ENCODE results near the gene PLXNA4.

Gene PLXNA4

DNA sequence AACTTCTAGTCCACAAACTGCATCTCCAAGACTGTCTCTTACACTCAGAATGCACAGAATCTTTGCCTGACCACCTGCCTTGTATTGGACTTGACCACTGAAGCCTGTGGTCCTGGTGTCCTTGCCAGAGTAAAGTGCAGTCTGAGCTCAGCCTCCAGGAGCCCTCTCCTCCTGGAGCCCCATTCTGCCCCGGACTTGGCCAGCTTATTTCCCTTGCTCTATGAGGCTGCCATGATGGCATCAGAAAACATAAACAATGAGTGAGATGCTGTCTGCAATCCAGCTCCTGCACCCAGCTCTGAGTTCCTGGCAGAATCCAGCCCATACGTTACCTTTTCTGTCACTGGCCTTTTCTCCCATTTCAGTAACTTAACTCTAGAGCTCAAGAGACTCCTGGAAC lies 494.6 kb downstream of the PLXNA4 start:
- 98% methylated on average over 2 of the region's 2 CpGs for WGBS
- no peaks in the 10 kb centered on the region for H3K9me3 ChIP-seq (ENCODE audit: control insufficient read depth, low read length)
- DNase-seq = no peak

GRCh38 chr7:132080967-132081668 lies 495.2 kb downstream of the PLXNA4 start:
- Histone ChIP-seq H3K14ac (ENCODE audit: low read length in 2 of 2) (no peak overlapping the region), H3K4me1 (ENCODE audit: control insufficient read depth, insufficient read depth, low read depth, low read length) (peaks cover 3% of the 10 kb centered on the region), H3K9me3 (ENCODE audit: control insufficient read depth, low read length) (no peaks in the 10 kb centered on the region), H3K23ac (ENCODE audit: low read length in 2 of 2) (no peak overlapping the region), H2BK120ac (ENCODE audit: low read depth, low read length) (no peak overlapping the region), H3K36me3 (ENCODE audit: control insufficient read depth in 1 of 2, insufficient read depth in 2 of 2, low read depth in 1 of 2, low read length in 2 of 2) (no peaks in the 10 kb centered on the region), H2AFZ (ENCODE audit: low read depth, low read length) (no peak overlapping the region), H3K4ac (ENCODE audit: low read depth in 1 of 2, low read length in 2 of 2) (no peak overlapping the region), H2BK5ac (ENCODE audit: low read depth, low read length, poor library complexity, severe bottlenecking) (no peak overlapping the region), H3K79me1 (replicated peaks; ENCODE audit: low read length, poor library complexity, severe bottlenecking) (no peaks in the 10 kb centered on the region), H3K9ac (ENCODE audit: low read length) (peak overlapping the region; percentile 22), H2BK12ac (ENCODE audit: low read length in 2 of 2) (no peak overlapping the region), H3K18ac (ENCODE audit: low read depth in 1 of 2, low read length in 2 of 2) (no peak overlapping the region), H3K4me3 (ENCODE audit: insufficient read depth in 1 of 2, low read depth in 1 of 2, low read length in 2 of 2) (peak overlapping the region in 1 of 2 experiments; percentile 32), H3K4me2 (ENCODE audit: low read length, poor library complexity, severe bottlenecking) (no peak overlapping the region), H4K8ac (ENCODE audit: low read length) (no peak overlapping the region), H2AK5ac (ENCODE audit: low read length, severe bottlenecking) (no peak overlapping the region), H2BK15ac (ENCODE audit: low read depth, poor library complexity, severe bottlenecking) (no peak overlapping the region), H3K27ac (ENCODE audit: low read length, poor library complexity, severe bottlenecking) (no peak overlapping the region), H3K27me3 (ENCODE audit: control insufficient read depth in 1 of 2, insufficient read depth in 1 of 2, low read length in 2 of 2) (peaks cover 4 to 12% of the 10 kb centered on the region in 2 experiments), H4K91ac (ENCODE audit: low read length) (no peak overlapping the region)
- WGBS = 94% methylated on average over 2 of the region's 6 CpGs
- DNase-seq = no peak

More for the DNA sequence above, 494.6 kb downstream of the PLXNA4 start:
- no peak overlapping the region for H3K4me3 ChIP-seq (ENCODE audit: insufficient read depth in 1 of 2, low read depth in 1 of 2, low read length in 2 of 2)
- no peak overlapping the region for H3K4ac ChIP-seq (ENCODE audit: low read depth in 1 of 2, low read length in 2 of 2)
- no peak overlapping the region for H2BK120ac ChIP-seq (ENCODE audit: low read depth, low read length)
- no peak overlapping the region for H2BK5ac ChIP-seq (ENCODE audit: low read depth, low read length, poor library complexity, severe bottlenecking)
- no peak overlapping the region for H3K4me2 ChIP-seq (ENCODE audit: low read length, poor library complexity, severe bottlenecking)
- no peak overlapping the region for H2BK12ac ChIP-seq (ENCODE audit: low read length in 2 of 2)
- no peaks in the 10 kb centered on the region for H3K36me3 ChIP-seq (ENCODE audit: control insufficient read depth in 1 of 2, insufficient read depth in 2 of 2, low read depth in 1 of 2, low read length in 2 of 2)
- no peak overlapping the region for H3K23ac ChIP-seq (ENCODE audit: low read length in 2 of 2)
- no peaks in the 10 kb centered on the region for H3K79me1 ChIP-seq (replicated peaks; ENCODE audit: low read length, poor library complexity, severe bottlenecking)
- no peaks in the 10 kb centered on the region for H3K4me1 ChIP-seq (ENCODE audit: control insufficient read depth, insufficient read depth, low read depth, low read length)
- H2AK5ac ChIP-seq (ENCODE audit: low read length, severe bottlenecking) = no peak overlapping the region
- no peak overlapping the region for H4K8ac ChIP-seq (ENCODE audit: low read length)
- no peak overlapping the region for H2AFZ ChIP-seq (ENCODE audit: low read depth, low read length)
- H3K18ac ChIP-seq (ENCODE audit: low read depth in 1 of 2, low read length in 2 of 2) = no peak overlapping the region
- H3K9ac ChIP-seq (ENCODE audit: low read length) = peak overlapping the region; percentile 22
- no peak overlapping the region for H4K91ac ChIP-seq (ENCODE audit: low read length)
- no peak overlapping the region for H2BK15ac ChIP-seq (ENCODE audit: low read depth, poor library complexity, severe bottlenecking)
- peaks cover 7 to 8% of the 10 kb centered on the region in 2 experiments for H3K27me3 ChIP-seq (ENCODE audit: control insufficient read depth in 1 of 2, insufficient read depth in 1 of 2, low read length in 2 of 2)
- H3K14ac ChIP-seq (ENCODE audit: low read length in 2 of 2) = no peak overlapping the region
- no peak overlapping the region for H3K27ac ChIP-seq (ENCODE audit: low read length, poor library complexity, severe bottlenecking)

- no peak for DNase-seq
- Histone ChIP-seq H3K4me1 (ENCODE audit: control insufficient read depth, insufficient read depth, low read depth, low read length) (peaks cover 3% of the 10 kb centered on the region), H3K79me1 (replicated peaks; ENCODE audit: low read length, poor library complexity, severe bottlenecking) (no peaks in the 10 kb centered on the region), H3K9ac (ENCODE audit: low read length) (peak overlapping the region; percentile 1), H3K14ac (ENCODE audit: low read length in 2 of 2) (no peak overlapping the region), H3K27me3 (ENCODE audit: control insufficient read depth in 1 of 2, insufficient read depth in 1 of 2, low read length in 2 of 2) (peaks cover 4 to 18% of the 10 kb centered on the region in 2 experiments), H2BK120ac (ENCODE audit: low read depth, low read length) (no peak overlapping the region), H3K23ac (ENCODE audit: low read length in 2 of 2) (no peak overlapping the region), H3K4ac (ENCODE audit: low read depth in 1 of 2, low read length in 2 of 2) (no peak overlapping the region), H4K8ac (ENCODE audit: low read length) (no peak overlapping the region), H3K9me3 (ENCODE audit: control insufficient read depth, low read length) (no peaks in the 10 kb centered on the region), H2AFZ (ENCODE audit: low read depth, low read length) (no peak overlapping the region), H3K4me2 (ENCODE audit: low read length, poor library complexity, severe bottlenecking) (no peak overlapping the region), H2BK5ac (ENCODE audit: low read depth, low read length, poor library complexity, severe bottlenecking) (no peak overlapping the region), H2AK5ac (ENCODE audit: low read length, severe bottlenecking) (no peak overlapping the region), H3K4me3 (ENCODE audit: insufficient read depth in 1 of 2, low read depth in 1 of 2, low read length in 2 of 2) (peak overlapping the region in 1 of 2 experiments; percentile 32), H2BK15ac (ENCODE audit: low read depth, poor library complexity, severe bottlenecking) (no peak overlapping the region), H3K18ac (ENCODE audit: low read depth in 1 of 2, low read length in 2 of 2) (no peak overlapping the region), H2BK12ac (ENCODE audit: low read length in 2 of 2) (peak overlapping the region; percentile 47 to 72), H4K91ac (ENCODE audit: low read length) (no peak overlapping the region), H3K27ac (ENCODE audit: low read length, poor library complexity, severe bottlenecking) (no peak overlapping the region), H3K36me3 (ENCODE audit: control insufficient read depth in 1 of 2, insufficient read depth in 2 of 2, low read depth in 1 of 2, low read length in 2 of 2) (no peaks in the 10 kb centered on the region)
- WGBS = 81% methylated on average over 1 of the region's 1 CpG
Measured at GRCh38 chr7:132080467-132080866, 495.8 kb downstream of the PLXNA4 start.

DNA sequence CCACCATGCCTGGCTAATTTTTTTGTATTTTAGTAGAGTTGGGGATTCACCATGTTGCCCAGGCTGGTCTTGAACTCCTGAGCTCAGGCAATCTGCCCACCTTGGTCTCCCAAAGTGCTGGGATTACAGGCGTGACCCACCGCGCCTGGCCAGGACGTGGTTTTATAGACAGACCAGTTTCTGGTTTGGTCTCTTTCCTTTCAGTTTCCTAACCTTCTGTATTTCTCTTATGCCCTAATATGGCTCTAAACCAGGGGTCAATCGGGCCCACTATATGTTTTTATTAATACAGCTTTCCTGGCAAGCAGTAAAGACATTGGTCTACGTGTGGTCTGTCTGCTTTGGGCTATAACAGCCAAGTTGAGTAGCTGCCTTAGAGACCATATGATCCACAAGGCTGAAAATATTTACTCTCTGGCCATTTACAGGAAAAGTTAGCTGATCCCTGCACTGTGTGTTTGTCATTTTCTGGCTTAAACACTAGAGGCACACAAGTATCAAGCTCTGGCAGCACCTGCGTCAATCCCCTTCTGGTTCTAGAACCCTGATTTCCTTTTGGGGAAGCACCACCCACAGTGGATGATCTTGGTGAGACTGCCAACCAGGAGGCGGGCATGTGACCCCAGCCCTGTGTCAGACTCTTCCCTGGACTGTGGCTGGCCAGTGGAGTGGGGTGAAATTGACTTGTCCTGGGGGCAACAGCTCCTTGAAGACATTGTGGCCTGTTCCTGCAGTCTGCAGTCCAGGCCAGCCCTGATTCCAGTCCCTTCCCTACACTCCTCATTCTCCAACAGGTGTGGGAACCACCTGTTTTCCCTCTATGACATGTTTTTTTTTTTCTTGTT lies 497.2 kb downstream of the PLXNA4 start:
- Histone ChIP-seq H3K36me3 (ENCODE audit: control insufficient read depth in 1 of 2, insufficient read depth in 2 of 2, low read depth in 1 of 2, low read length in 2 of 2) (no peaks in the 10 kb centered on the region), H3K4ac (ENCODE audit: low read depth in 1 of 2, low read length in 2 of 2) (no peak overlapping the region), H3K4me3 (ENCODE audit: insufficient read depth in 1 of 2, low read depth in 1 of 2, low read length in 2 of 2) (no peak overlapping the region), H2BK12ac (ENCODE audit: low read length in 2 of 2) (no peak overlapping the region), H2AK5ac (ENCODE audit: low read length, severe bottlenecking) (no peak overlapping the region), H3K14ac (ENCODE audit: low read length in 2 of 2) (no peak overlapping the region), H3K9me3 (ENCODE audit: control insufficient read depth, low read length) (no peaks in the 10 kb centered on the region), H2BK15ac (ENCODE audit: low read depth, poor library complexity, severe bottlenecking) (no peak overlapping the region), H3K23ac (ENCODE audit: low read length in 2 of 2) (no peak overlapping the region), H3K4me1 (ENCODE audit: control insufficient read depth, insufficient read depth, low read depth, low read length) (peaks cover 3% of the 10 kb centered on the region), H3K4me2 (ENCODE audit: low read length, poor library complexity, severe bottlenecking) (no peak overlapping the region), H2BK5ac (ENCODE audit: low read depth, low read length, poor library complexity, severe bottlenecking) (no peak overlapping the region), H3K79me1 (replicated peaks; ENCODE audit: low read length, poor library complexity, severe bottlenecking) (no peaks in the 10 kb centered on the region), H3K9ac (ENCODE audit: low read length) (no peak overlapping the region), H3K27ac (ENCODE audit: low read length, poor library complexity, severe bottlenecking) (no peak overlapping the region), H4K8ac (ENCODE audit: low read length) (no peak overlapping the region), H3K27me3 (ENCODE audit: control insufficient read depth in 1 of 2, insufficient read depth in 1 of 2, low read length in 2 of 2) (peaks cover under 1 to 18% of the 10 kb centered on the region in 2 experiments), H2AFZ (ENCODE audit: low read depth, low read length) (no peak overlapping the region), H3K18ac (ENCODE audit: low read depth in 1 of 2, low read length in 2 of 2) (no peak overlapping the region), H2BK120ac (ENCODE audit: low read depth, low read length) (no peak overlapping the region), H4K91ac (ENCODE audit: low read length) (no peak overlapping the region)
- DNase-seq = no peak
- 87% methylated on average over 7 of the region's 8 CpGs for WGBS
